ENCODE results near the gene ITIH2.

Gene ITIH2

GRCh38 chr10:7789390-7789789 lies 86.3 kb downstream of the ITIH2 start:
- no peak for DNase-seq (ENCODE audit: extremely low read depth in 1 of 2, low read depth in 1 of 2)

DNA sequence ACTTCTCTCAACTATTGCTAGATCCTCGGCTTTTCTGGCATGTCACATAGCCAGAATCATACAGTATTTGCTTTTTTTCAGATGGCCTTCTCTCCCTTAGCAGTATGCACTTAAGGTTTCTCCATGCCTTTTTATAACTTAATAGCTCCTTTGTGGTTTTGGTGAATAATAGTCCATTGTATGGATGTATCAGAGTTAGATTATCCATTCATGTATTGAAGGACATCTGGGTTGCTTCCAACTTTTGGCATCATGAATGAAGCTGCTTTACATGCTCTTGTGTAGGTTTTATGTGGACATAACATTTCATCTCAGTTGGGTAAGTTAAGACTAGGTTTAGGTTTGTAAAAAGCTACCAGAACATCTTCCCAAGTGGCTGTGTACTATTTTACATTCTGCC lies 89.4 kb downstream of the ITIH2 start:
- no peak for DNase-seq (ENCODE audit: extremely low read depth in 1 of 2, low read depth in 1 of 2)

DNA sequence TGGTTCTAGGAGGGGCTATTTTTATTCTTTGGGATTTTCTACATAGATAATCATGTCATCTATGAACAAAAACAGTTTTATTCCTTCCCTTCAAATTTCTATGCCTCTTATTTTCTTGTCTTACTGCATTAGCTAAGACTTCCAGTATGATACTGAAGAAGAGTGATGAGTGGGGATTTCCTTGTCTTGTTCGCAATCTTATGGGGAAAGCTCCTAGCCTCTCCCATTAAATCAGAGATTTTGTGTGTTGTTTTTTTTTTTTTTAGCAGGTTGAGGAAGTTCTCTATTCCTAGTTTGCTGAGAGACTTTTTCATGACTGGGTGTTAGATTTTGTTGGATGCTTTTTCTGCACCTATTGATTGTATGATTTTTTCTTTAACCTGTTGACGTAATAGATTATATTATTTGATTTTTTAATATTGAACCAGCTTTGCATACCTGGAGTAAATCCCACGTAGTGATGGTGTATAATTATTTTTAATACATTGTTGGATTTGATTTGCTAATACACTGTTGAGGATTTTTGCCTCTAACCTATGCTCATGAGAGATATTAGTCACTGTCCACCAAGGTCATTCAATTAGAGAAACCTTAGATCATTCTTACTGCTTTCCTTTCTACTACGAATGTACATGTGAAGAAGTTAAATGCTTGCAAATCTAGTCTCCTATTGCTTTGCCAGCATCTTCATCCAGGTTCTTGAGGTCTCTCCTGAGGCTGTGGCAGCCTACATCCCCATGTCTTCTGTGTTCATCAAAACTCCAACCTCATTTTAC lies 91.3 kb downstream of the ITIH2 start:
- DNase-seq (ENCODE audit: extremely low read depth in 1 of 2, low read depth in 1 of 2) = no peak

DNA sequence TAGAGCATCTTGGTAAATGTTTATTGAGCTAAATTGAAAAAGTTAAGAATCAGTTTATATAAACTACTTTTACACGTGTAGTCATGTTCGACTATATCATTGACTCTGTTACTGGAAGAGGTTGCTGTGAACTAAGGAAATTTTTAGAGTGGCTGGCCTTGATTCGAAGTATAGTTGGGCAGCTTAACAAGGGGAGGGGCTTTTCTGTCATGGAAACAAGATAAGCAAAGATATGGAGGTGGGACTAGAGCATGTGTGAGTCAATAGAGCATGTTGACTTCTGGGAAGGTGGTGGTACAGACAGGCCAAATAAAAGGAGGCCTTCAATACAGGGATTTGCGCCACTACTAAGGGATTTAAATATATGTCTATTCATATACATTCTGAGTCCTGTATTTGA lies 92.5 kb downstream of the ITIH2 start:
- no peak for DNase-seq (ENCODE audit: extremely low read depth in 1 of 2, low read depth in 1 of 2)

- DNase-seq (ENCODE audit: extremely low read depth in 1 of 2, low read depth in 1 of 2) = no peak
Observed at GRCh38 chr10:7797582-7797981, 94.5 kb downstream of the ITIH2 start.

Data from stimulated activated CD8-positive, alpha-beta memory T cell treated with anti-CD3 and anti-CD28 coated beads, Interleukin-7, amount 100 ng/mL, for 48 hours (primary cell).